ENCODE data around the gene PHOSPHO1.

- TF ChIP-seq CTCF (conservative IDR thresholded peaks at IDR 0.05 in 1 of 2, IDR thresholded peaks at IDR 0.05 in 1 of 2; ENCODE audit: low read depth in 1 of 2, low read length in 2 of 2) (no peak), EZH2 (IDR thresholded peaks at IDR 0.05; ENCODE audit: low read length, missing control alignments) (no peak)
Observed at GRCh38 chr17:49213847-49214246, 16.7 kb downstream of the PHOSPHO1 start.

Data from fibroblast of lung (primary cell).